Keratinocyte (primary cell): Measurements from ENCODE around the gene VCX2. TPM values are rescaled to one million over a fixed set of nuclear protein-coding genes. Genes with fewer than 3 reads are reported as not detected.

Experiments used
- DNase-seq: peaks from one replicate; pipeline ENCODE4 v3.0.0-alpha.2; 2011; ENCODE audit warnings: low read depth, missing footprints, low spot score
- FAIRE-seq: peaks from 2 replicates; lab custom pipeline; 2011; peaks lifted over from hg19 to GRCh38; lab: Jason Lieb, UNC
- H2AFZ ChIP-seq: 2 replicates; pipeline ENCODE4 v1.6.0; 2012; ENCODE audit warnings: low read length, control low read depth, inconsistent platforms; ENCODE audit not compliant: control insufficient read depth
- H3K27ac ChIP-seq: 2 replicates; pipeline ENCODE4 v1.5.1; 2011; ENCODE audit warnings: low read length; ENCODE audit not compliant: control insufficient read depth, insufficient read depth
- H3K27me3 ChIP-seq: 3 replicates; pipeline ENCODE4 v1.6.0; 2011; ENCODE audit warnings: low read length; ENCODE audit not compliant: control insufficient read depth, insufficient read depth; ENCODE audit errors: extremely low read depth
- H3K36me3 ChIP-seq, 2 experiments: 2 replicates in 1 of 2; 3 replicates in 1 of 2; pipeline ENCODE4 v1.5.1; 2011; ENCODE audit warnings: low read length in 2 of 2, mild to moderate bottlenecking in 1 of 2; ENCODE audit not compliant: control insufficient read depth in 2 of 2, insufficient read depth in 2 of 2; ENCODE audit errors: extremely low read depth in 1 of 2
- H3K4me1 ChIP-seq: 3 replicates; pipeline ENCODE4 v1.5.1; 2011; ENCODE audit warnings: low read length; ENCODE audit not compliant: control insufficient read depth, insufficient read depth; ENCODE audit errors: extremely low read depth
- H3K4me2 ChIP-seq: 3 replicates; pipeline ENCODE4 v1.6.0; 2011; ENCODE audit warnings: low read depth, low read length; ENCODE audit not compliant: control insufficient read depth, insufficient read depth; ENCODE audit errors: extremely low read depth
- H3K4me3 ChIP-seq, 3 experiments: fragments of 200-600 bp in 1 of 3; sonication (generic) in 1 of 3; 2 replicates in 2 of 3; 3 replicates in 1 of 3; pipeline ENCODE4 v1.5.1; 2011 to 2016; ENCODE audit warnings: low read length in 3 of 3, mild to moderate bottlenecking in 3 of 3, control low read depth in 2 of 3, inconsistent platforms in 1 of 3, low read depth in 1 of 3, mixed read lengths in 1 of 3, mixed run types in 1 of 3, moderate library complexity in 1 of 3; ENCODE audit not compliant: control insufficient read depth in 2 of 3, insufficient read depth in 2 of 3; ENCODE audit errors: extremely low read depth in 1 of 3
- H3K79me2 ChIP-seq: 2 replicates; pipeline ENCODE4 v1.6.0; 2012; ENCODE audit warnings: low read length; ENCODE audit not compliant: control insufficient read depth, insufficient read depth
- H3K9ac ChIP-seq: 3 replicates; pipeline ENCODE4 v1.6.0; 2011; ENCODE audit warnings: low read length; ENCODE audit not compliant: control insufficient read depth, insufficient read depth; ENCODE audit errors: extremely low read depth
- H3K9me1 ChIP-seq: 3 replicates; pipeline ENCODE4 v1.6.0; 2011; ENCODE audit warnings: low read length; ENCODE audit not compliant: control insufficient read depth, insufficient read depth; ENCODE audit errors: extremely low read depth
- H3K9me3 ChIP-seq: 2 replicates; pipeline ENCODE4 v1.5.1; 2012; ENCODE audit warnings: low read depth, low read length; ENCODE audit not compliant: control insufficient read depth
- H4K20me1 ChIP-seq: 3 replicates; pipeline ENCODE4 v1.6.0; 2011; ENCODE audit warnings: low read length; ENCODE audit not compliant: control insufficient read depth, insufficient read depth; ENCODE audit errors: extremely low read depth
- EZH2 ChIP-seq: IDR thresholded peaks from one replicate; pipeline ENCODE4 v1.6.1; 2012; ENCODE audit warnings: inconsistent platforms, mild to moderate bottlenecking, low read length, moderate library complexity
- dilution Hi-C: fragments of 300-500 bp; cut with MboI; formaldehyde crosslinking; loops from one replicate; pipeline ENCODE4 v1.7.0; 2020; ENCODE audit warnings: low sequenced_read_pairs; ENCODE audit not compliant: extremely low pct_ligation_motif_present
- polyA plus RNA-seq, 5 experiments: library from polyadenylated mRNA; depleted of rRNA in 3 of 5; stranded (reverse) in 3 of 5; stranded (forward) in 1 of 5; unstranded in 1 of 5; fragments of >200 nt; gene quantifications; 1 replicate in 1 of 5; 2 replicates in 3 of 5; 3 replicates in 1 of 5; pipeline versions ENCODE4 v1.2.1 to v1.2.3, GENCODE V29; 2011 to 2012; ENCODE audit warnings: missing spikeins in 2 of 5, low read depth in 1 of 5, low replicate concordance in 1 of 5
- TF ChIP-seq, protein P1 (sequence below), 3 experiments: IDR thresholded peaks in 1 of 3; conservative IDR thresholded peaks in 1 of 3; optimal IDR thresholded peaks in 1 of 3; 2 replicates in 2 of 3; 3 replicates in 1 of 3; pipeline versions ENCODE3 to v1.5.1; 2011; ENCODE audit warnings: low read length in 3 of 3, mild to moderate bottlenecking in 3 of 3, moderate library complexity in 2 of 3, control low read depth in 1 of 3, inconsistent platforms in 1 of 3; ENCODE audit not compliant: insufficient read depth in 2 of 3; ENCODE audit errors: extremely low read depth in 1 of 3

The VCX2 gene
- polyA plus RNA-seq, 1 donor (not counting 4 experiments of a cell fraction or from before 2014, with no cell fraction given): not detected

DNA sequence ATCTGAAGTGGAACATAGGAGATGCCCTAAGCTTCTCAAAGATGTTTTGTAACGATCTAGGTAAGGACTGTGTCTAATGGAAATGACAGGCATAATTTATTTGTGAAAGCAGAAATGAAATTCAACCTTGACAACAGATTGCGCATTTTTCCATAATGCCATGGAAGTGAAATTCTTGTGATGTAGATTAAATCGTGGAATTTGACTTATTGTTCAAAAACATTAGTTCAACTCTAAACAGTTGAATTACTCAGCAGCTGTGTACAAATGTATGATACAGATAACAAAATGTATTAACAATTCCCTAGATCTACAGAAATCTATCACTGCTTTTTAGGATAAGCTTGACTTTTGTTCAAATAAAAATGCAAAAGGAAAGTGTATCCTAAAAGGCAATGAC is 44.4 kb downstream of the VCX2 start:
- DNase-seq (no peak), FAIRE-seq (no peak)
- Histone ChIP-seq H3K27me3 (no peaks in the 10 kb centered on the region), H3K9ac (no peak overlapping the region), H3K4me3 (no peak overlapping the region), H3K4me2 (no peak overlapping the region), H4K20me1 (no peaks in the 10 kb centered on the region), H3K36me3 (no peaks in the 10 kb centered on the region), H3K27ac (no peak overlapping the region), H3K79me2 (no peaks in the 10 kb centered on the region), H3K4me1 (no peaks in the 10 kb centered on the region), H3K9me3 (no peaks in the 10 kb centered on the region), H3K9me1 (no peaks in the 10 kb centered on the region), H2AFZ (no peak overlapping the region)
- TF ChIP-seq EZH2: no peak
- TF ChIP-seq, protein P1, sequence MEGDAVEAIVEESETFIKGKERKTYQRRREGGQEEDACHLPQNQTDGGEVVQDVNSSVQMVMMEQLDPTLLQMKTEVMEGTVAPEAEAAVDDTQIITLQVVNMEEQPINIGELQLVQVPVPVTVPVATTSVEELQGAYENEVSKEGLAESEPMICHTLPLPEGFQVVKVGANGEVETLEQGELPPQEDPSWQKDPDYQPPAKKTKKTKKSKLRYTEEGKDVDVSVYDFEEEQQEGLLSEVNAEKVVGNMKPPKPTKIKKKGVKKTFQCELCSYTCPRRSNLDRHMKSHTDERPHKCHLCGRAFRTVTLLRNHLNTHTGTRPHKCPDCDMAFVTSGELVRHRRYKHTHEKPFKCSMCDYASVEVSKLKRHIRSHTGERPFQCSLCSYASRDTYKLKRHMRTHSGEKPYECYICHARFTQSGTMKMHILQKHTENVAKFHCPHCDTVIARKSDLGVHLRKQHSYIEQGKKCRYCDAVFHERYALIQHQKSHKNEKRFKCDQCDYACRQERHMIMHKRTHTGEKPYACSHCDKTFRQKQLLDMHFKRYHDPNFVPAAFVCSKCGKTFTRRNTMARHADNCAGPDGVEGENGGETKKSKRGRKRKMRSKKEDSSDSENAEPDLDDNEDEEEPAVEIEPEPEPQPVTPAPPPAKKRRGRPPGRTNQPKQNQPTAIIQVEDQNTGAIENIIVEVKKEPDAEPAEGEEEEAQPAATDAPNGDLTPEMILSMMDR (optimal IDR thresholded peaks at IDR 0.05 in 1 of 3, IDR thresholded peaks at IDR 0.05 in 1 of 3, conservative IDR thresholded peaks at IDR 0.05 in 1 of 3; ENCODE audit: extremely low read depth in 1 of 3, insufficient read depth in 2 of 3, low read length in 3 of 3): no peak
- dilution Hi-C loops: no loop called here

DNA sequence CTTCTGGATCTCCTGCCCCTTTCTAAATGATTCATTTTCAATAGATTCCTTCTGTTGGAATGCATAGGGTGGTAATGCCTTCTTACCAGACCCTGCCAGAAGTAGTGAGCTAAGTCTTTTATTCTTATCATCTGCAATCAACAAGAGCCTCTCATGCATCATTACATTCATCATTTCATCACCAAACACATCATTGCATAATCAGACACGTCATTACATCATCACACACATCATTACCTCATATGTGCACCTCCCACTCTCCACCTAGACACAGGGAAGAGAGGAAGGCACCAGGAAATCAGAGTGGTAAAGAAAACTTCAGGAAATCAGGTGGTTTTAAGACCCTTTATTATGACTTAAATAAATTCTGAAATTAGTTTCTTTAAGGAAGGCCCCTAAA is 45.0 kb downstream of the VCX2 start:
- Histone ChIP-seq H2AFZ (no peak overlapping the region), H3K27me3 (no peaks in the 10 kb centered on the region), H3K9me3 (no peaks in the 10 kb centered on the region), H3K4me2 (no peak overlapping the region), H3K36me3 (no peaks in the 10 kb centered on the region), H3K4me3 (no peak overlapping the region), H4K20me1 (no peaks in the 10 kb centered on the region), H3K79me2 (no peaks in the 10 kb centered on the region), H3K9me1 (no peaks in the 10 kb centered on the region), H3K27ac (no peak overlapping the region), H3K4me1 (no peaks in the 10 kb centered on the region), H3K9ac (no peak overlapping the region)
- dilution Hi-C loops: no loop called here
- DNase-seq (no peak), FAIRE-seq (no peak)
- no peak for TF ChIP-seq EZH2
- TF ChIP-seq, protein P1 (optimal IDR thresholded peaks at IDR 0.05 in 1 of 3, IDR thresholded peaks at IDR 0.05 in 1 of 3, conservative IDR thresholded peaks at IDR 0.05 in 1 of 3; ENCODE audit: extremely low read depth in 1 of 3, insufficient read depth in 2 of 3, low read length in 3 of 3): no peak
